GM18909 (cell line): ENCODE measurements around the gene SFI1.
"Not testable (repeated sequence)": the region's sequence is repeated elsewhere in the genome, so short reads cannot be mapped to it uniquely, and the experiment has no call there.

Experiments
- ATAC-seq: cut with Tn5 transposase; IDR thresholded peaks from one replicate; pipeline ENCODE4 v1.9.1; 2021; ENCODE audit warnings: mild to moderate bottlenecking; ENCODE audit not compliant: unreplicated experiment, poor library complexity

SFI1 gene, protein sequence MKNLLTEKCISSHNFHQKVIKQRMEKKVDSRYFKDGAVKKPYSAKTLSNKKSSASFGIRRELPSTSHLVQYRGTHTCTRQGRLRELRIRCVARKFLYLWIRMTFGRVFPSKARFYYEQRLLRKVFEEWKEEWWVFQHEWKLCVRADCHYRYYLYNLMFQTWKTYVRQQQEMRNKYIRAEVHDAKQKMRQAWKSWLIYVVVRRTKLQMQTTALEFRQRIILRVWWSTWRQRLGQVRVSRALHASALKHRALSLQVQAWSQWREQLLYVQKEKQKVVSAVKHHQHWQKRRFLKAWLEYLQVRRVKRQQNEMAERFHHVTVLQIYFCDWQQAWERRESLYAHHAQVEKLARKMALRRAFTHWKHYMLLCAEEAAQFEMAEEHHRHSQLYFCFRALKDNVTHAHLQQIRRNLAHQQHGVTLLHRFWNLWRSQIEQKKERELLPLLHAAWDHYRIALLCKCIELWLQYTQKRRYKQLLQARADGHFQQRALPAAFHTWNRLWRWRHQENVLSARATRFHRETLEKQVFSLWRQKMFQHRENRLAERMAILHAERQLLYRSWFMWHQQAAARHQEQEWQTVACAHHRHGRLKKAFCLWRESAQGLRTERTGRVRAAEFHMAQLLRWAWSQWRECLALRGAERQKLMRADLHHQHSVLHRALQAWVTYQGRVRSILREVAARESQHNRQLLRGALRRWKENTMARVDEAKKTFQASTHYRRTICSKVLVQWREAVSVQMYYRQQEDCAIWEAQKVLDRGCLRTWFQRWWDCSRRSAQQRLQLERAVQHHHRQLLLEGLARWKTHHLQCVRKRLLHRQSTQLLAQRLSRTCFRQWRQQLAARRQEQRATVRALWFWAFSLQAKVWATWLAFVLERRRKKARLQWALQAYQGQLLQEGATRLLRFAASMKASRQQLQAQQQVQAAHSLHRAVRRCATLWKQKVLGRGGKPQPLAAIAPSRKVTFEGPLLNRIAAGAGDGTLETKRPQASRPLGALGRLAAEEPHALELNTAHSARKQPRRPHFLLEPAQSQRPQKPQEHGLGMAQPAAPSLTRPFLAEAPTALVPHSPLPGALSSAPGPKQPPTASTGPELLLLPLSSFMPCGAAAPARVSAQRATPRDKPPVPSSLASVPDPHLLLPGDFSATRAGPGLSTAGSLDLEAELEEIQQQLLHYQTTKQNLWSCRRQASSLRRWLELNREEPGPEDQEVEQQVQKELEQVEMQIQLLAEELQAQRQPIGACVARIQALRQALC

DNA sequence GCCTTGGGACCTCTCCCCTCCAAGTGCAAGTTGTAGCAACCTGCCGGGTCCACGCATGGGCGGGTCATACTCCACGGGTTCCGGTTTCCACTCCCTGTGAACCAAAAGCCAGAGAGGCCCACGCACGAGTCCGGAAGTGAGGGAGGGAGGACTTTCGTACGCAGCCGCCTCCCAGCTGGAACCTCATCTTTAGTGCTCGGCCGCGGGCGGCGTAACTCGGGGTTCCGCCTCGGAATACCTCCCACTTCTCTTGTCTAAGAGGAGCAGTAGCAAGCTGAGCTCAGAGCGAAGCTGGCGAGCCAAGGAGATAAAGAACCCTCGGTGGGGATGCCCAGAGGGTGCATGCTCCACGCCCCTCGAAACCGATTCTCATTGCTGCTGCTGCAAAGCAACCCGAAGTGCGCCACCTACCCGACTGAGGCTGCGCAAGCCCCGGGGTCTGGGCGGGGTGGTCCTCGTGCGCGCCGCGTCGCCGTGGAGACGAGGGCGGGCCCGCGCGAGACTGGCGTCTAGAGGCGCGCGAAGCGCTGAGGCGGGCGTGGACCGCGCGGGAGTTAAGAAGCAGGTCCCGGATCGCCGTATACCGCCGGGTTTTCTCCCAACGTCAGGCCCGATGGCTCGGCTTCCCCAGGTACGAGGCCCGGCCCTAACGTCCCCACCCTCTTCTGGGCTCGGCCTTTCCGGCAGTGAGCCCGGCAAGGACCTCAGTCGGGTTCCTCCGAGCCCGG is at the start of gene SFI1:
Gene SFI1, plus strand, starts transcription at position 530 of the 728 bp plus-strand sequence. CDS start 11,749 bp downstream, outside the sequence.
- ATAC-seq = peak; percentile 84

DNA sequence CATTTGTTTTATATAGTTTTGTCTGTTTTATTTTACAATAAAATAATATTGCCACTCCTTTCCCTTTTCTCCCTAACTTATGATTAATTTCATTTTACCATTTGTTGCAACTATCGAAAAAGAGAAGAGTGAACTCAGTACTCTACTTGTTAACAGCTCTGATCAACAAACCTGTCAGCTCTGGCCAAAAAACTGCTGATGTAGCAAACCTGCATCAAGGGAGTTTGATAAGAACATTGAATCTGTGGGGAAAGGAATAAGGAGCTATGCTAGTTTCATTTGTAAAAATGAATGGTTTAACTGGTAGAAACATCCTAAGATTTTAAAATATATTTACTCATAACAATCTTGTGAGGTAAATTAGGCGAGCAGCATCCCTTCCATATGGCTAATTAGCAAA is 49.6 kb upstream of the SFI1 start:
- no peak for ATAC-seq

DNA sequence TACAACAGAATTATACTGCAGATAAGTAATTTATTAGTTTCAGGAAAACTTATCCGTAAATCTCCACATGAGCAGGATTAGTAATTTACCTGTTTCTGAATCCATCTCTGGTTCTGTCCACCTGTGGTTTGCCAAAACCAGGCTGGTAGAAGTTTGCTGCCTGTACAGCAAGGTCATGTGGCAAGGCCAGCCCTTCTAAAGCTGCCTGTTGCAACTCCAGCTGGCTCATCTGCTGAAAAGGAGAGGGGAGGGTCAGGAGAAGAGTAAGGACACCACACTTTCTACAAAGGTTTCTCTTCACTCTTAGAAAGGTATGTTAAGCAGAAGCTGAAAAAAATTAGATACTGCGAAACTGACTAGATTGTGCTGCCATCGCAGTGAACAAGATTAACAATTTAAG is 49.0 kb upstream of the SFI1 start:
- no peak for ATAC-seq

DNA sequence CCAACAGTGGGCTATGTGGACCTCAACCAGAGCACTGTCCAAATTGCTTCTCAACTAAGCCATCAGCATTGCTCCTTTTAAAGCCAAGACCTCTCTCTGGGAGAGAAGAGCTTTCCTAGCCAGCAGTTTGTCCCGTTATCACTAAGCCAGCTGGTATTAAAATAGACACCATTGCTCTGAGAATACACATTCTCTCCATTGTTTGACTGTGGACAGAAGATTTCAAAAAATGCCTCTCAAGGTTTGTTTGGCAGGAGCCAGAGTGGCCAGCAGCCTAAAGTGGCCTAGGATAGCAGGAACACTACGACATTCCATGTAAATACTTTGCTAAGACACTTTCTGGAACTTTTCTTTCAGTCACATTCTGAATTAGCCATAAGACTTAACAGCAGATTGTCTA is 48.0 kb upstream of the SFI1 start:
- no peak for ATAC-seq

DNA sequence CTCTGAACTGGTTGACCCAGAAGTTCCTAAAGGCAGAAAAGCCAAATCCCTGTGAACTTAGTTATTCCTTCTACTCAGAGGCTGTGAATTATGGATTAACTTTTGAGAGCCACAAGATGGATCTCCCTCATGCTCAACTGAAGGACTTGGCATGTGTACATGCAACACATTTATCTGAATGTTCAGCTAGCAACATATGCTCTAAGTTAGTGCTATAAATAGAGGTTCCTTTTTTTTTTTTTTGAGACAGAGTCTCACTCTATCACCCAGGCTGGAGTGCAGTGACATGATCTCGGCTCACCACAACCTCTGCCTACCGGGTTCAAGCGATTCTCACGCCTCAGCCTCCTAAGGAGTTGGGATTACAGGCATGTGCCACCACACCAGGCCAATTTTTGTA is 46.8 kb upstream of the SFI1 start:
- ATAC-seq = no peak

DNA sequence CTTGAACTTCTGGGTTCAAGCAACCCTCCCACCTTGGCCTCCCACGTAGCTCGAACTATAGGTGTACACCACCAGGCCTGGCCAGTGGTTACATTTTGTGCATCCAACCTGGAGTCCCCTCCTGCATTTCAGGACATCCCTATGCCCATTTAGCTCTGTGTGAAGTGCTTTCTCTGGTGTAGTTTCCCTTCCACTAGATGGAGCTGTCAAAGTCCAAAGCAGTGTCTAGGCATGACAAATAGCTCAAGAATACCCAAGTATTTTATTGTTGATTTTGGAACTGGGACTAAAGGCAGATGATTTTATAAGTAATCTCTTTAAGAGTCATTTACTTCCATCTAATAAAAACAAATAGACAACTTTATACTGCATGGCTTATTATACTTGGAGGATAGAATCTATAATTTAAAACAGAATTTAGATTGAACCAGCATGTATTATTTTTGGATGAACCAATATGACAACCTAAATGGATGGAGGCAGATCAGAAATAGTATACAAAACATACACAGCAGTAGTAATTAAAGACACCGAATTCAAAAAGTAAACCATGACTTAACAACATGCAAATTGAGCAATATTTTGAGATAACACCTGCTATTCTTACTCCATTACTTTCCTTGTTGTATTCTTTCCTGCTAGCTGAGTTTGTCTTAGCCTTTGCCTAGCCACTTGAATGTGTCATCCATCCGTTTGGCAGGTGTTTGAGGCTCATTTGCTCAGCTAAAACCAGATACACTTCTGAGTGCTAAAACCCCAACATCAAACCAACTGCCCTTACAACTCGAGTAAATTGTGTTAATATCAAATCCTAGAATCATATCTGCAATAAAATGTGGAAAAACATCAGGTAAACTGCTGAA is 44.4 kb upstream of the SFI1 start:
- no peak for ATAC-seq

DNA sequence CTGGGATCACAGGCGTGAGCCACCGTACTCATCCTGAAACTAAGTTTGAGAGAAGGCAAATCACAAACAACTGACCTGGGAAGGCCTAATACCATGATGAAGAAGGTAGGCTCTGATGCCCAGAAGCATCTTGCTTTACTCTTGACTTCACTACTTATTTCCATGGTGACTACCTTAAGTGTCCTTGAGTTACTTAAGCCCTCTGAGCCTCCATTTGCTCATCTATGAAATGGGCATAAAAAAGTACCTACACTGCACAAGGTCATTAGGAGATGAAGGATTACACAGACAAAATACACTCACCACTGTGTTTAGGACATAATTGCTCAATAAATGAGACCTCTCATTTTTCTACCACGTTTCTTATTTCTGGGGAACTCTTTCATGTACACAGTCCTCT is 34.6 kb upstream of the SFI1 start:
- ATAC-seq = no peak

DNA sequence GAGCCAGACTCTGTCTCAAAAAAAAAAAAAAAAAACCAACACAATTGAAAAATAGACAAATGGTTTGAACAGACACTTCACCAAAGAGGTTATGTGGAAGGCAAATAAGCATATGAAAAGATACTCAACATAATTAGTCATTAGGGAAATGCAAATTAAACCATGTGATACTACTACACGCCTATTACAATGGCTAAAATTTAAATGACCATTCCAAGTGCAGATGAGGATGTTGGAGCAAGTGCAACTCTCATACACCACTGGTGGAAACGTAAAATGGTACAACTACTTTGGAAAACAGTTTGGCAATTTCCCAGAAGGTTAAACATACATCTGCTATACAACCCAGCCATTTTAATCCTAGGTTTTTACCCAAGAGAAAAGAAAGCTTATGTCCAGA is 31.0 kb upstream of the SFI1 start:
- no peak for ATAC-seq

DNA sequence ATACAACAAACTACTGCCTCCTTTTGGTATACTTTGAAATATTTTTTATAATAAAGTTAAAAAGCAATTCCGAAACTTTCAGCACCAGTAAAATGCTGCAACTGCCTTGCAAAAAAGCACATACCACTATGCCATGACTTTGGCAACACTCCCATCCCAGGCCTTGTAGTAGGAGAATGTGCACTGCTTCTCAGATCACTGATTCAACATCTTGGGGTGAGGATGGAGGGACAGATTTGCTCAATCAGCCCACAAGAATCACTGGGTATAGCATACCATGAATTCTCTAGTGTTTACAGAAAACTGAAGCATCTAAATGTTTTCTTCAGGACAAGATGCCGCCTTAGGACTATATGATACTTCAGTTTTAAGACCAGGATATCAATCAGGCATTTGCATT is 21.6 kb upstream of the SFI1 start:
- no peak for ATAC-seq

DNA sequence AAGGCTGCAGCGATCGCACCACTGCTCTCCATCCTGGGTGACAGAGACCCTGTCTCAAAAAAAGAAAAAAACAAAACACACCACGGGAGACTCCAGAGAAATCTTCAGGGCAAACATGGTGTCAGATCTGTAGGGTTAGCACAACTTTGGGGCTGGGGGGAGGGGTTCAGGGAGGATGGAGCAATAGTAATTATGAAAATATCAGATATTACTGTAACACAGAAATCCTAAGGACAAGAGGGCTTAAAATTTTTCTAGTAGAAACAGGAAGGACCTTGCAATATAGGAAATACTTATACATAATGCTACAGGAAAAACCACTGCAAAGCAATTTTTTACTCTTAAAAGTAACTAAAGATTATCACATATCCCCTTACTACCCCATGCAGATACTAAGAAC is 20.5 kb upstream of the SFI1 start:
- no peak for ATAC-seq

DNA sequence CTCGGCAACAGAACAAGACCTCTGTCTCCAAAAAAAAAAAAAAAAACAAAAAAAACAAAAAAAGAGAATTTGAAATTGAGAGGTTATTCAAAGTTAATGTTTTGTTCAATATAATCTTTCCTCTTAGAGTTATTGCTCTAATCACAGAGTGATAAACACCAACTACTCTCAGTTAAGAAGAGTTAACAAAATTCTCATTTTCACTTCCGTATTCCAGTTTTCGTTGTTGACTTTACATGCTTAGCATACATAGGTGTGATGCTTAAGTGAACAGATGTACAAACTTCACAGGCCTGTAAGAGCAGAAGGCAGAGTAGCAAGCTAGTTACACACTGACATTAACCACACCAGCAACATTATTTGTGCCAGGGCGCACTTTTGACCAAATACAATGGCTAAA is 19.0 kb upstream of the SFI1 start:
- ATAC-seq = no peak

DNA sequence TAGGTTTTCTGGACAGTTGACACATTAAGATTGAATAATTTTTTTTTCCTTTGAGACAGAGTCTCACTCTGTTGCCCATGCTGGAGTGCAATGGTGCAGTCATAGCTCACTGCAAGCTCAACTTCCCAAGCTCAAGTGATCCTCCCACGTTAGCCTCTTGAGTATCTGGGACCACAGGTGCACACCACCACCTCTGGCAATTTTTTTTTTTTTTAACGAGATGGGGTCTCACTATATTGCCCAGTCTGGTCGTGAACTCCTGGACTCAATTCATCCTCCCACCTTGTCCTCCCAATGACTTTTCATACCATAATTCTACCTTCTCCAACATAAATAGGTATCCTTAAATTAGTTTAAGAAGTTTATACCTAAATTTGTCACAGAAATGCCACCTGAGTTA is 15.2 kb upstream of the SFI1 start:
- no peak for ATAC-seq

DNA sequence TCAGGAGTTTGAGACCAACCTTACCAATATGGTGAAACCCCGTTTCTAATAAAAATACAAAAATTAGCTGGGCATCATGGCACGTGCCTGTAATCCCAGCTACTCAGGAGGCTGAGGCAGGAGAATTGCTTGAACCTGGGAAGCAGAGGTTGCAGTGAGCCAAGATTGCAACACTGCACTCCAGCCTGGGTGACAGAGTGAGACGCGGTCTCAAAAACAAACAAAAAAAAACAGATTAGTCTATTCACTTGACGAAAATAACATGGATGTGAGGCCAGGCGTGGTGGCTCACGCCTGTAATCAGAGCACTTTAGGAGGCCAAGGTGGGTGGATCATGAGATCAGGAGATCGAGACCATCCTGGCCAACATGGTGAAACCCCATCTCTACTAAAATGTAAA is 13.9 kb upstream of the SFI1 start:
- not testable (repeated sequence) for ATAC-seq

DNA sequence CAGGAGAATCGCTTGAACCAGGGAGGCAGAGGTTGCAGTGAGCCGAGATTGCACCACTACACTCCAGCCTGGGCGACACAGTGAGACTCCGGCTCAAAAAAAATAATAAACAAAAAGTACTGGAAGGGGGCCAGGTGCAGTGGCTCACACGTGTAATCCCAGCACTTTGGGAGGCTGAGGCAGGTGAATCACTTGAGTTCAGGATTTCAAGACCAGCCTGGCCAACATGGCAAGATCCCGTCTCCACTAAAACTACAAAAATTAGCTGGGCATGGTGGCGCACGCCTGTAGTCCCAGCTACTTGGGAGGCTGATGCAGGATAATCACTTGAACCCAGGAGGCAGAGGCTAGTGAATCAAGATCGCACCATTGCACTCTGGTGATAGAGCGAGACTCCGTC is 10.0 kb upstream of the SFI1 start:
- ATAC-seq = not testable (repeated sequence)

DNA sequence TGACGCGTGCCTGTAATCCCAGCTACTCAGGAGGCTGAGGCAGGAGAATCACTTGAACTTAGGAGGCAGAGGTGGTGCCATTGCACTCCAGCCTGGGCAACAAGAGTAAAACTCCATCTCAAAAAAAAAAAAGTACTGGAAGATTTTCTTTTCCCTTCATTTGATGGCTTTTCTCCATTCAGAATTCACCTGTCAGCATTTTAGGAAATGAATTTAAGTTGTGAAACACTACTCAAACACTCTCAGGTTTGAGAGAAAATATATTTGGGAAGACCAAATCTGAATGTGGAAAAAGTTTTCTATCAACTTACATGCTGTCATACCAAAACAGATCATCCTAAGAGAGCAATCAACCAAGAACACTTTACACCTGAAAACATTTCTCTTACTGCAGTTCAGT is 9.4 kb upstream of the SFI1 start:
- ATAC-seq = no peak

DNA sequence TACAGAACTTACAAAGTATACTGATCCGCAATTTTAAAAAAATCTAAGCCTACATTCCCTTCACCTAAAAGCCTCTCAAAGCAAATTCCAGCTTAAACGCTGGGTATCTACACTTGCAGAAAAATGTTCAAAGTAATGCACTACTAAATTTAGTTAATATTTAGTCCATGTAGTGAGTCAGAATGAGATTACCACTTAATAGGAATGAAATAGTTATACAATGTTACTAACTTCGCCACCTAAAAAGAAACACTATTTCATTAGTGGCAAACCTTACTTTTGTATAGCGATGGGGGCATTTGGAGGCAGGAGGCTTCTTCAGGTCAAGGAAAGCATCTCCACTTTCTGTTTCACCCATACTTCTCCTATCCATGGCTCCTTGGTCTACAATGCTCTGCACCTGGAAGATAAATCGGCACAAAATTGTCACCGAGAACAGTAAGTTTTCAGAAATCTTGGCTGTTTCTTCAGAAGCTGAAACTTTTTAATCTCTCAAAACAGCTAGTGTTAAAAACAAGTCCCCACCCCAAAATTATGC is 7.9 kb upstream of the SFI1 start:
- no peak for ATAC-seq

DNA sequence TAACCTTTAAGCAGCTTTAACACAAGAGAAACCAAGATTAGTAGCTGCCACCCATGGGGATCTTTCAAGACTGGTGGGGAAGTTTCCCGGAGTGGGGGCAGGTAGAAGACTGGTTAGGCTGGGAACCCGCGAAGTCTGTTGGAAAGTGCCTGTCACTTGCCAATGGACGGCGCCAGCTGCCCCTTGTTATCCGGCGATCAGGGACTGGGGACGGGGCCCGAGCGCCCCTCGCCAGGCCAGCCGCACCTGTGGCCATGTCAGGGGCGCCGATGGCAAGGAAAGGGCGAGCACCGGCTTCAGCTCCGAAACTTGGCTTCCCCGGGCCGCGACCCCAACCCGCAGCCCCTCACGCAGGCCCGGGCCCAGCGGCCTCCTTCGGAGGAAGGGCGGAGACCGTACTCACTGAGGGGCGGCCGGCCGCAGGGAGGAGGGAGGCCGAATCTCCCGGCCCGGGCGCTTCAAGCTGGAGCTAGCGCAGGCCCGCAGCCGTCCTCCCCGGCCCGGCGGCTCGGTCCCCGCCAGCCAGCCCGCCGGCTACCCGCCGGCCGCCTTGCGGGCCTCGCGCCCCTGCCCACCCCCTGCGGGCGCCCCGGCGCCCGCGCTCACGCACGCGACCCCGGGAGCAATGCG is 7.2 kb upstream of the SFI1 start:
- peak; percentile 23 for ATAC-seq

DNA sequence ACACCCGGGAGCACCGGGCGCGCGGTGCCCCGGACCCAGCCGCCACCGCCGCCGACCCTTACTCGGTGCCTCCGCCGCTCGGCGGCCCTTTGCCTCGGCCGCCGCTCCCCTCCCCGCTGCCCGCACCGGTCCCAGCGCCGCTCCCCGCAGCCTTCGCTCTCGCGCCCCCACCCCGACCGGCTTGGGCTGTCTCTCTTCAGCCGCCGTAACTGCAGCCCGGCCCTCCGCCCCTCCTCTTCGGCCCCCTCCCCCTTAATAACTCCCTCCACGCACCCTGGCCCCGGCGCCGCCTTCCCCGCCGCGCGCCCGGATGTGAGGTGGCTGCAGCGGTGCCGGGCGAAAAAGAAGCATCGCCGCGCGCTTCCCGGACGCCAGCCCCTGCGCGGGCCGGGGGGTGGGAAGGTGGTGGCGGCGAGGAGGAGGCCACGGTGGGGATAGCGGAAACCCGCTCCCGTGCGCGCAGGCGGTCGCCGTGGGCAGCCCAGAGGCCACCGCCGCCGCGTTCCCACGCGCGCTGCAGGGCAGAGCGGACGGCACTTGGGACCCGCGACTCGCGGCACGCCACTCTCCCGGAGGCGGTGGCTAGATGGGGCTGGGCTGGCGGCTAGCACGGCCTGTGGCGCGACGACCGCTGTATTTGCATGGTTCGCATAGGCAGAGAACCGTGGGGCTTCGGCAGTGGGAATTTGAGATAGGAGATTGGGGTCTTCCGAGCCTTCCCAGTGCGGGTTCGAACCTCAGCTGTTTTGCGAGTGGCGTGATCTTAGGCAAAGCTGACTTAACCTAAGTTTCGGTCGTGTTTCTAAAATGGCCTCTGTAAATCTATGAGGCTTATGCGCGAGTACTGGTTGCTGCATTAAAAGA is 6.5 kb upstream of the SFI1 start, which contains the start of gene EIF4ENIF1:
Gene EIF4ENIF1, minus strand, starts transcription at position 211 of the 864 bp plus-strand sequence. CDS start 1,124 bp downstream, outside the sequence.
- peak; percentile 41 for ATAC-seq
